ENCODE measurements around the gene TBX3.

DNA sequence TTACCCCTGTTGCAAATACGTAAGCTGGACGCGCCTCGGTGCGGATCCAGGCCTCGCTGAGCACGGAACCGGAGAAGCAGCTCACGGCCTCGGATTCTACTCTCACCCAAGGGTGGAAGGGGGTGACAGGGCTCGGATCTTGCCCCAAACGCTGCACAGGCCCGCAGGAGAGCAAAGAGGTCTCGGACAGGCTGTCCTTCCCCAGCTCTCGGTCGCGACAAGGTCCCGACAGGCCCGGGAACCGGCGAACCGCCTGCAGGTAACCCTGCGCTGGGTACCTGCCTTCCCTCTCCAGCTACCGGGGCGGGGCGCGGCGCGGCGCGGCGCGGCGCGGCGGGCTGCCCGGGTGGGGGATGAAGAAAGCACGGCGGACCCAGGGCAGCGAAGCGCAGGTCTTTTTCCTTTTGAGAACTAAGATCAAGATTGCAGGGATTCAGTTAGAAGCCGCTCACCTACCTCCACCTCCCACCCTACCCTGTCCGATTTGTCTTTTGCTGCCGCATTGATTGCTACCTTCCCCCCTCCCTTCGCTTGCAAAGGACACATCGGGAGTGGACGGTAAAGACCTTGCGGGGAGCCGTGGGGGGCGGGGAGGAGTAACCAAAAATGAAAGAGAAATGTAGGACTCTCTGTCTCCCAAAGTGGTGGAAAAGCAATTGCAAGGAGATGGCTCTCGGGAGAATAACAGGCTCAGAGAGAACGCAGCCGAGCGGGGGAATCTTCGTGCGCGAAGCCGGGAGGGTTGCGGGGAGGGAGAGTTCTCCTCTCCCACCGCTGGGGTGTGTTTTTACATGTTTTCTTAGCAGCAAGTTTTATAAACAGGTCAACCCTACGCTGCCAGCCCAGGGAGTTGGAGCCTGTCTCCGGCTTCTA lies 8.4 kb upstream of the TBX3 start:
- TF ChIP-seq EZH2 (IDR thresholded peaks at IDR 0.05; ENCODE audit: borderline replicate concordance, low read depth, low read length, severe bottlenecking): no peak
- TF ChIP-seq, protein P1, sequence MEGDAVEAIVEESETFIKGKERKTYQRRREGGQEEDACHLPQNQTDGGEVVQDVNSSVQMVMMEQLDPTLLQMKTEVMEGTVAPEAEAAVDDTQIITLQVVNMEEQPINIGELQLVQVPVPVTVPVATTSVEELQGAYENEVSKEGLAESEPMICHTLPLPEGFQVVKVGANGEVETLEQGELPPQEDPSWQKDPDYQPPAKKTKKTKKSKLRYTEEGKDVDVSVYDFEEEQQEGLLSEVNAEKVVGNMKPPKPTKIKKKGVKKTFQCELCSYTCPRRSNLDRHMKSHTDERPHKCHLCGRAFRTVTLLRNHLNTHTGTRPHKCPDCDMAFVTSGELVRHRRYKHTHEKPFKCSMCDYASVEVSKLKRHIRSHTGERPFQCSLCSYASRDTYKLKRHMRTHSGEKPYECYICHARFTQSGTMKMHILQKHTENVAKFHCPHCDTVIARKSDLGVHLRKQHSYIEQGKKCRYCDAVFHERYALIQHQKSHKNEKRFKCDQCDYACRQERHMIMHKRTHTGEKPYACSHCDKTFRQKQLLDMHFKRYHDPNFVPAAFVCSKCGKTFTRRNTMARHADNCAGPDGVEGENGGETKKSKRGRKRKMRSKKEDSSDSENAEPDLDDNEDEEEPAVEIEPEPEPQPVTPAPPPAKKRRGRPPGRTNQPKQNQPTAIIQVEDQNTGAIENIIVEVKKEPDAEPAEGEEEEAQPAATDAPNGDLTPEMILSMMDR (IDR thresholded peaks at IDR 0.05; ENCODE audit: borderline replicate concordance, extremely low read depth, low read length, poor library complexity, severe bottlenecking): no peak
